Anterior cingulate cortex (tissue), 58 donors: ENCODE measurements around the gene CD151.
A peak's percentile ranks its signal among the peaks of the same experiment; 100 is the strongest.

Experiments
- DNase-seq, 58 donors: peaks; one replicate each; lab custom pipeline; 2025; lab: John Stamatoyannopoulos, UW

The CD151 gene

DNA sequence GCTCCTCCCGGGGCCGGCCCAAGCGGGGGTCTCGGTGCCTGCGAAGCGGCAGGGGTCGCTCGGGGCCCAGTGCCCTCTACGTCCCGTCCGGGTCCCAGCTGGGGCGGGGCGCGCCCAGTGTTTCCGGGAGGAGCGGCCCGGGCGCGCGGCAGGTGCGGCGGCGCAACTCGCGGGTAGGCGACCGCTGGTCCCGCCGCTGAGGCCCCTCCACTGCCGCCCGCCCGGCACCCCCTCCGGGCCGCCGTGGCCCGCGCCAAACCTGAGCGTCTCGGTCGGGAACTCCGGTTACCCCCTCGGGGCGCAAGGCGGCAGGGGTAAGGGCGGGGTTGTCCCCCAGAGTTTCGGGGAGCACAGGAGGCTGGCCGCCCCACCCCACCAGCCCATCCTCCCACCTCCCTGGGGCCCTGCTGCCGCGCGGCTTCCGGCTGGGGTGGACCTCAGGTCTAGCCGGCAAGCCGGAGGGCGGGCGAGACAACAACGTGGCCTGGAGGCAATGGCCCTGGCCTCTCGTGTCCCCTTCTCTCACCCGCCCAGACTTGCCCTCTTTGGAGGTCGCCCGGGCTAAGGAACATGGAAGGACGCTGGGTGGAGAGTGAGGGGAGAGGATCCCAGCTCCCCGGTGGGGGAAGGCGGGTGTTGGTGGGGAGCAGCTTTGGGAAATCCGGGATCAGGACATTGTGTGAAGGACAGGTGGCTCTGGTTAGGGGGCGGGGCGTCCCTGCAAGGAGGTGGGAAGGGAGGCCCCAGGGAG lies 5.4 kb upstream of the CD151 start:
- no peak for DNase-seq

DNA sequence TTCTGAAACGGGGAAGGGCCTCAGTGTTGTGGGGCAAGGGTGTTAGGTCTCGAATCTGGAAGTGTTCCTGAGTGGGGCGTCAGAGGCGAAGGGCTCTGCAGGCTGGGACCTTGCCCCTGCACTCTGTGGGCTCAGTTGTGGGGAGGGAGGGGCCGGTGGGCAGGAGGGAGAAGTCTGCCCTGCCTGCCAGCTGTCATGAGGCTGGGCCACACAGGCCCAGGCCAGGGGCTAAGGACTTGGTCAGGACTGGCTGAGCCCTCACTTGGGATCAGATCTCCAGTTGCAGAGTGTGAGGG lies 4.9 kb upstream of the CD151 start, which contains the start of gene CRACR2B:
CRACR2B (plus strand) TSS at position 23 of the 296 bp plus-strand sequence. CDS start 689 bp downstream, outside the sequence.
- no peak for DNase-seq

DNA sequence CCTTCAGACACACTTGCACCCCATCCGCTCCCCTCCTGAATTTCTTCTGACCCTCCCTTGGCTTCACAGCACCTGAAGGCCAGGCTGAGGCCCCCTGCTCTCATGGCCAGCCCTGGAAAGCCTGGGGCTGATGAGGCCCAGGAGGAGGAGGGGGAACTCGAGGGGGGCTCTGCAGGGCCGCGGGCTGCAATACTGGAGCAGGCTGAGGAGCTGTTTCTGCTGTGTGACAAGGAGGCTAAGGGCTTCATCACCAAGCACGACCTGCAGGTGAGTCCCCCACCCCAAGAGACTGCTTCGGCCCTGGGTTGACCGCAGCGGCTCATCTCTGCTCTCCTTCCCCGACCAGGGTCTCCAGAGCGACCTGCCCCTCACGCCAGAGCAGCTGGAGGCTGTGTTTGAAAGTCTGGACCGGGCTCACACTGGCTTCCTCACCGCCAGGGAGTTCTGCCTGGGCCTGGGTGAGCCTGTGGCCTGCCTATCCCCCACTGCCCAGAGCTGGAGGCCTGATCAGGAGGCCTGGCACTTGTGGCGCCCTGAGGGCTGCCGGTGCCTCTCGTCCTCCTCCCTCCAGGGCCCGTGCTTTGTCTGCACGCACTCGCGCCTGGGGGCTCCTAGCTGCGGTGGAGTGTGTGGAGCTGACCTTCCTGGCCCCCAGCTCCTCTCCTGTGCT lies 4.1 kb upstream of the CD151 start:
- no peak for DNase-seq

DNA sequence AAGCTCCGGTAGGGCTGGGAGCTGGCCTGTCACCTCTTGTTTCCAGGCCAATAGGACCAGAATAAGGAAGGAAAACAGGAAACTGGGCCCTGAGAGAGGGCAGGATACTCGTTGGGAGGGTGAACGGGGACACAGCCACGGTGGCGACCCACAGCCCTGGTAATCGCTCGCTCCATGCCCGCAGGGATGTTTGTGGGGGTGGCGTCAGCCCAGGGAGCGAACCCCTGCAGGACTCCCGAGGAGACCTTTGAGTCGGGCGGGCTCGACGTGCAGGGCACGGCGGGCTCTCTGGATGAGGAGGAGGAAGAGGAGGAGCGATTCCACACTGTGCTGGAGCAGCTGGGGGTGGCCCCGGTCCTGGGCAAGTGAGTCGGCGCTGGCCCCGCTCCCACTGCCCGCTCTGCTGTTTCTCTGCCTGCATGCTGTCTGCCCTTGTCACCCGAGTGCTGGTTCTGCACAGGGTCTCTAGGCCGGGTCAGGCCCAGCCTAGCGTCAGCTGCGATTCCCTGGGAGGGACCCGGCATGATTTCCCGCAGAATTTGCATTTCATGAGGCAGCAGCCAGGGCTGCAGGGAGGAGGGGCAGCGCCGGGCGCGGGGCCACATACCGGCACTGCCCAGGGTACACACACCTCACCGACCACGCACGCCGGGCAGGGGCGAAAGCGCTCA lies 3.4 kb upstream of the CD151 start:
- DNase-seq = no peak

DNA sequence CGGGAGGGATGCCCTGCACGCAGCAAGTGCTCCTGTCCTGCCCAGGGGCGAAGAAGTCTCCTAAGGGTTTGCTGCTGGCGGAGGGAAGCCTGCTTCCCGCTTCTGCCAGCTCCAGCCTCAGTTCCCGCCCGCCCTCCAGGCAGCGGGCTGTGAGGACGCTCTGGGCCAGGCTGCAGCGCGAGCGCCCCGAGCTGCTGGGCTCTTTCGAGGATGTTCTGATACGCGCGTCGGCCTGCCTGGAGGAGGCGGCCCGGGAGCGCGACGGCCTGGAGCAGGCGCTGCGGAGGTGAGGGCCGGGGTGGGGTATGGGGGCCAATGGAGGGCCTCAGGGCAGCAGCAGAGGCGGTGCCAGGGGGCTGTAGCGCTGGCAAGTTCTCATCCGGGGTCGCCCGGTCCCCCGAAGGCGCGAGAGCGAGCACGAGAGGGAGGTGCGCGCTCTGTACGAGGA lies 2.9 kb upstream of the CD151 start:
- no peak for DNase-seq

DNA sequence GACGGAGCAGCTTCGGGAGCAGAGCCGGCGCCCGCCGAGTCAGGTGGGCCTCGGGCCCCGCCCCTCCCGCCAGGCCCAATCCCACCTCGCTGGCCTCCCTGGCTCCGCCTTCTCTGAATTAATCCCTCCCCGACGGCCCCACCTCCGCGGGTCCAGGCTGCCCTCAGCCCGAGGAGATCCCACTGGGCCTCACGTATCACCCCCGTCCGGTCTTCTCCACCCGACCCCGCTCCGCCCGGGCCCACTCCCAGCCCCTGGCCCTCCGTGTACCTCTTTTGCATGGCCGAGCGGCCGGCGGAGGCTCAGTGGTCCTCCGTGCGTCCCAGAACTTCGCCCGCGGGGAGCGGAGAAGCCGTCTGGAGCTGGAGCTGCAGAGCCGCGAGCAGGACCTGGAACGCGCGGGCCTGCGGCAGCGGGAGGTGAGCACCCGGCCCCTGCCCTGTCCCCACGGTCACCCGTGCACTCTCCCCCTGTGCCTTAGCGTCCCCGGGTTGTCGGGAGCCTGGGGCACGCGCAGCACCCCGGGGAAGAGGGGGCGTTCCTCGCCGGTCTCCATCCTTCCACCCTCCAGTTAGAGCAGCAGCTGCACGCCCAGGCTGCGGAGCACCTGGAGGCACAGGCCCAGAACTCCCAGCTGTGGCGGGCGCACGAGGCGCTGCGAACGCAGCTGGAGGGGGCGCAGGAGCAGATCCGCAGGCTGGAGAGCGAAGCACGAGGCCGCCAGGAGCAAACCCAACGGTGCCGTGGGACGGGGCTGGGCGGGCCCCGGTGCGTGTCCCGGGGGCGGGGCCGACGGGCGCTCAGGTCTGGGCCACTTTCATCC lies 2.2 kb upstream of the CD151 start:
- DNase-seq = peak in 9 of 58 donors; percentile 26 to 48 (median 35)

DNA sequence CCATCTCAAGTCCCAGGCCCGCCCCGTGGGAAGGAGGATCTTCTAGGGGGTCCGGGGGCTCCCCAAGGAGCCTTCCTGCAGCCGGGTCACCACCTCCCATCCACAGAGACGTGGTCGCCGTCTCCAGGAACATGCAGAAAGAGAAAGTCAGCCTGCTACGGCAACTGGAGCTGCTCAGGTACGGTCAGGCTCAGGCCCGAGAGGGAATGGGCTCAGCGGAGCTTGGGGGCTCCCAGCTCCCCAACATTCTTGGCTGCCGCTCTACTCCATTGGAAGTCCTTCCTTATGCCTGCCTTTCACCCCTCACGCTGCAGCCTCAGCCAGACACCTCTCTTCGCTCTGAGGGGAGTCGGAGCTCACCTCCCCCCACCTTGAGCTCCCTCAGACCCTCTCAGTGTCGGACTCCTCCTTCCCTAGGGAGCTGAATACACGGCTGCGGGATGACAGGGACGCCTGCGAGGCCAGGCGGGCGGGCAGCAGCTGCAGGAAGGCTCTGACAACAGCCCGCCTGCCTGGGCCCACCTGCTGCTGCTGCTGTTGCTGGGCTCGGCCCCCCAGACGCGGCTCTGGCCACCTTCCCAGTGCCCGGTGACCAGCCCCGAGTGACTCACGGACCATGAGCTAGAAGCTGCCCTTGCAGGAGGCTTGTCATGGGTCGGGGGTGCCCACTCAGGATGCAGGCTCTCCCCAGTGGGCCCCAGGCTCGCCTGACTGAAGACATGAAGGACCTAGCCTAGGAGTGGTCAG lies 1.5 kb upstream of the CD151 start:
- DNase-seq = no peak

DNA sequence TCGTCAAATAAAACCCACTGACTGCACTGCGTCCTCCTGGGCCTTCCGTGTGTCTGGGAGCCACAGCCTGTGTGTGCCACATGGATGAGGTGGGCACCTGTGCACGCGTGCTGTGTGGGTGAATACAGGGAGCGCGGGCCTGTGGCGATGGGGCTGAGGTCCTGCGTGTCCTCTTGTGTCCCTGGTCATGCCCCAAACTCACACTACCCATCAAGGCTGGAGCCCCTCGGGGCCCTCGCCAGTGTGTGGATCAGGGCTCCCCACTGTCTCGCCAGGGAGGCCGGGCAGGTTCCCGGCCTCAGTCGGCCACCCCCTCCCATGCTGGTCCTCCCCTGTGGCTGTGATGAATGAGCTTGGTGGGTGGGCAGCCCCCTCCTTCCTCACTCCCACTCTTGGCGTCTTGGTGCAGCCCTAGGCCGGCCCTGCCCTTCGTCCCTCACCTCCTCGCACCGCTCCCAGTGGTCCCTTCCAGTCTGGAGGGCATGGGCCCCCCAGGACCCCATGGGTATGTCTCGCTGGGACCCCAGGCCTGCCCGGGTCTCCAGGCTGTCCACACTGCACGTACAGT lies 707 bp upstream of the CD151 start:
- no peak for DNase-seq

DNA sequence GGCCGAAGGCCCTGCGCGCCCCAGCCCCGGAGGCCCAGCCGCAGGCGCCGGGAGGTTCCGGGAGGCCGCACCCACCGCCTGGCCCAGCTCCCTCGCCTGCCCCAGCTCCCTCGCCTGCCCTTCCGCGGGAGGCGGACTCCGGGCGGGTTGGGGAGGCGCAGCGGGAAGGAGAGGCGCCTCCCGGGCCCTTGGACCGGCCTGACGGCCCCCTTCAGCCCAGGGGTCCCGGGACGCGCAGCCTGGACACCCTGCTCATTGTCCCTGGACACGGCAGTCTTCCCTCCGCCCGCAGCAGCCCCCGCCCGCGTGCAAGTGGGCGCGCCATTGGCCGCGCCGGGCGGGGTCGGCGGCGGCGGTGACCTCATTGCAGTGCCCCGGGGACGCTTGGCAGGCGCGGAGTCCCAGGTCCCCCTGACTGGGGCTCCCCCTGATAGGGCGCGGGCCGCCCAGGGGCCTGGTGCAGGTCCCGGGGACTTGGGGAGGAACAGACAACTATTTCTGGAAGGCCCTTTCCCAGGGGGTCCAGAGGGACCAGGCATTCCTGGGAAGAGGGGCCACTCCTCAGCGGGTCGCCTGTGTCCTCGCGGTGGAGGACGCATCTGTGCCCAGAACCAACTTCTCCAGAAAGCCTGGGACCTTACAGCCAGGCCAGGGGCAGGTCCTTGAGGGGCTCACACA lies 501 bp downstream of the CD151 start:
- no peak for DNase-seq

DNA sequence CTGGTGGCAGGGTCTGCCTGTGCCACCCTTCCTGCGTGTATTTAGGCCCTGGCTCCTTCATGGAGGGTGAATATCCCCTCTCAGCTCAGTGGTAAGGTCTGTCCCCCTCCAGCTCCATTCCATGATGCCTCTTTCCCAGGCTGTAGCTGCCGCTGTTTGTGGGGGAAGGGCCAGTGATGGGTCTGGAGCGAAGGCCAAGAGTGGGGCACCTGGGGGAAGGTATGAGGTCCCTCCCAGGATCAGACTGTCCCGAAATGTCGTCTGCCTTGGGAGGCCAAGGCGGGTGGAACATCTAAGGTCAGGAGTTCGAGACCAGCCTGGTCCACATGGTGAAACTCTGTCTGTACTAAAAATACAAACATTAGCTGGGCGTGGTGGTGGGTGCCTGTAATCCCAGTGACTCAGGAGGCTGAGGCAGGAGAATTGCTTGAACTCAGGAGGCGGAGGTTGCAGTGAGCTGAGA lies 1.1 kb downstream of the CD151 start:
- no peak for DNase-seq

DNA sequence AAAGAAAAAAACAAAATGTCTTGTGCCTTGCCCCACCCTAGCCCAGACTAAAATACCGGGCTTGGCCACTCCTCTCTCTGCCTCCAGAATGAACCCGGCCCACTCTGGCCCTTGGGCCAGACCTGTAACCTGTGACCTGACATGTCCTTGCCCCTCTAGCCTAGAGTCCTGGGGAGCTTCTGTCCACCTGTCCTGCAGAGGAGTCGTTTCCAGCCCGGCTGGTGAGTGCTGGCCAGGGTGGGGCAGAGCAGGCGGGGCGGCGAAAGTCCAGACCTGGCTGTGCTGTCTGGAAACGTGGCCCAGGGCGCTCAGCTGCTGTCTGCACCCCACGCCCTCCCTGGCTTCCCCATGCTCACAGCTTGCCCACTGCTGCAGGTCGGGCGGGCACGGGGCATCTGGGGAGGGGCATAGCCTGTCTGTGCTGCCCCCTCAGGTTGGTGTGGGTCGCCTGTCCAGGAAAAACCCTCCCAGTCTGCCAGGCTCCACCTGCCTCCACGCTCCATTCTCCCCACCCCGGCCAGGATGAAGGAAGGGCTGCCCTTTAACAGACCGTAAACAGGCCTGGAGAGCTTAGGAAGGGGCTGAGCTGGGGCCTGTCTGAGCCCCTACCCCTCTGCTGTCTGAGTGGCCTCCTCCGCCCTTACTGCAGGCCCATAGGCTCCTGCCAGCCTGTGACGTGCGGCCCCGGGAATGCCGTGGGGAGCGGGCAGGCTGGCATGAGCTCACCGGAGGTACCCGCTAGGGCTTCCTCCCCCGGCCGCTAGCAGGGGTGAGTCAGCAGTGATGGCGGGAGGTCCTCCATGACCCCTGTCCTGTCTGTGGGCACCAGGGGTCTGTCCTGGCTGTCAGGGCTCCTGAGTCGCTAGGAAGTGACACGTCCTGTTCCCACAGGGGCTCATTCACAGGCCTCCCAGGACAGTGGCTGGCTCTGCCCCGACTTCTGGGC lies 1.9 kb downstream of the CD151 start:
- peak in 14 of 58 donors; percentile 24 to 85 (median 43) for DNase-seq

DNA sequence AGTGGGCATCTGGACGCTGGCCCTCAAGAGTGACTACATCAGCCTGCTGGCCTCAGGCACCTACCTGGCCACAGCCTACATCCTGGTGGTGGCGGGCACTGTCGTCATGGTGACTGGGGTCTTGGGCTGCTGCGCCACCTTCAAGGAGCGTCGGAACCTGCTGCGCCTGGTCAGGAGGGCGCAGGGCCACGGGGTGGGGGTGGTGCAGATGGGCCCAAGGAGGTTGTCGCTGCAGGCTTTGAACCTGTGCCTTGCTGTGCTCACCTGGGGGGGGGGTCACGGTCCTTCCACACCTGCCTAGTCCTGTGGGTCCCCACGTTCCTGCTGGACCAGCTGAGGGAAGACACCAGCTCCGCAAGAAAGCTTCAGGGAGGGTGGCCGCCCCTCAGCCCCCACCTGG lies 3.5 kb downstream of the CD151 start:
- DNase-seq = no peak

DNA sequence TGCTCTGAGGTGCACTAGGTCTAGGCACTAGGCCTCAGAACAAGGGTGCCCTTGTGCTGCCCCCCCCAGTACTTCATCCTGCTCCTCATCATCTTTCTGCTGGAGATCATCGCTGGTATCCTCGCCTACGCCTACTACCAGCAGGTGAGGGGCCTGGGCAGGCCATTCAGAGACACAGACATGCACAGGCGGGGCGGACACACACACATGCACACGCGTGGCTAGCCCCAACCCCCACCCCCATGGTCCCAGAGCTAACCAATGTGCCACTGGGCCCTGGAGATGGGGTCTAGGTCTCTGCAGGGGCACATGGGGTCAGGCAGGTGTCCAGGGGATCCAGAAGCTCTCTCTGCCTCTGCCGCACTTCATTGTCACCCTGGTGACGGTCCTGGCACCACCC lies 3.9 kb downstream of the CD151 start:
- no peak for DNase-seq

DNA sequence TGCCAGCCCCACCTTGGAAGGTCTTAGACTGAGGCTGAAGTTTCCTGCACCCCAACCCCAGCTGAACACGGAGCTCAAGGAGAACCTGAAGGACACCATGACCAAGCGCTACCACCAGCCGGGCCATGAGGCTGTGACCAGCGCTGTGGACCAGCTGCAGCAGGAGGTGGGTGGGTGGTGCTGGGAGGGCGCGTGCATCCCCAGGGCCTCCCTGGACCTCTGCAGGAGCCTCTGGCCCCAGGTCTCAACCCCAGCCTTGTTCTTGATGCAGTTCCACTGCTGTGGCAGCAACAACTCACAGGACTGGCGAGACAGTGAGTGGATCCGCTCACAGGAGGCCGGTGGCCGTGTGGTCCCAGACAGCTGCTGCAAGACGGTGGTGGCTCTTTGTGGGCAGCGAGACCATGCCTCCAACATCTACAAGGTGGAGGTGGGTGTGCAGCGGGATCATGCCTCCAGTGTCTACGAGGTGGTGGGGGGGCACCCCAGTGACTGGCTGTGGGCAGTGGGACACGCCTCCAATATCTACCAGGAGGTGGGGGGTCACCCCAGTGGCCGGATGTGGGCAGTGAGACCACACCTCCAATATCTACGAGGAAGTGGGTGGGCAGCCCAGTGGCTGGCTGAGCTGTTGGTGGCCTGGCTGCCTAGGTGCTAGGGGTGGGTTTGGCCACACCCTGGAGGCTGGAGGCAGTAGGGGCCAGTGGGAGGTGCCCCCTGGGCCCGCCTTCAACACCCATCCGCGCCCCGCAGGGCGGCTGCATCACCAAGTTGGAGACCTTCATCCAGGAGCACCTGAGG lies 4.6 kb downstream of the CD151 start:
- DNase-seq = no peak

DNA sequence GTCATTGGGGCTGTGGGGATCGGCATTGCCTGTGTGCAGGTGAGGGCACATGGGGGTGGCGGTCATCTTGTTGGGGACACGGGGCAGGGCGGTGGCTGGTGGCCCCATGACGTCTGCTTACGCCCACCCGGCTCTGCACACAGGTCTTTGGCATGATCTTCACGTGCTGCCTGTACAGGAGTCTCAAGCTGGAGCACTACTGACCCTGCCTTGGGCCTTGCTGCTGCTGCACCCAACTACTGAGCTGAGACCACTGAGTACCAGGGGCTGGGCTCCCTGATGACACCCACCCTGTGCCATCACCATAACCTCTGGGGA lies 5.2 kb downstream of the CD151 start:
- DNase-seq = no peak

DNA sequence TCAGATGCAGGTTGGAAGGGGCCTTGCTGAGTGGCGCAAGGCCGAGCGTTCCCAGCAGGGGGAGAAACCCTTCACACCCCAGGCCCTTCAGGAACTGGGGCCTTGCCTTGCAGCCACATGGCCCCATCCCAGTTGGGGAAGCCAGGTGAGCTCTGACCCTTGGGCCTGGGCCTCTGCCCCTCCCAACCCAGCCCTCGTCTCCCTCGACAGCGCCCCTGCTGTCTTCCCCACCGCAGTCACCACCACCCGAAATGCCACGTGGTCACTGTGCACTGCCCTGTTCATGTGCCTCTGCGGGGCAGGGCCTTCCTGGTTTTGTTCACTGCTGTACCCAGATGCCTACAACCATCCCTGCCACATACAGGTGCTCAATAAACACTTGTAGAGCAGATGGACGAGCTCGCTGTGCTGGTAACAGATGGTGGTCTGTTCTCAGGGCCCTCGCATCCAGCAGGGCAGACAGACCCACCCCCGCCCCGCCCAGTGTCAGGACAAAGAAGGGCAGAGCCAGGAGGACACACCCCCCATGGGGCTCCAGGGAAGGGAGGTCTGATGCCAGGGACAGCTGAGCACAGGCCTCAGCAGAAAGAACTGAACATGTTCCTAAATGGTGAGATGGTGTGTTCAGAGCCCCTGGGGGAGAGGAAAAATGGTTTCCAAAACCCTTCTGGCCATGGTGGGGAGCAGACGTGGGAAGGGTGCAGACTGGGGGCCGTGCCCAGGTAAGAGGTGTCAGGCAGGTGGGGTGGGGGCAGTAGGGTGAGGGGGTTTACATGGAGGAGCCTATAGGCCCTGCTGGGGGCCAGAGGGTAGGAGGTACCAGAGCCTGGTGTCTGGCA lies 5.9 kb downstream of the CD151 start:
- no peak for DNase-seq
